GM23248 (cell line): ENCODE results near the gene TUBA3C. TPM values are rescaled to one million over a fixed set of nuclear protein-coding genes. Genes with fewer than 3 reads are reported as not detected.

ENCODE experiments used
- DNase-seq: peaks from one replicate; pipeline ENCODE4 v3.0.0-alpha.2; 2015
- H2AFZ ChIP-seq: fragments of 200-600 bp; sonication (generic); 2 replicates; pipeline ENCODE4 v1.6.1; 2016; ENCODE audit warnings: antibody characterized with exemption
- H3F3A ChIP-seq: fragments of 200-600 bp; sonication (generic); 2 replicates; pipeline ENCODE4 v1.6.1; 2016; ENCODE audit warnings: mild to moderate bottlenecking, antibody characterized with exemption, mixed run types; ENCODE audit not compliant: insufficient read depth
- H3K27ac ChIP-seq: fragments of 200-600 bp; sonication (generic); 2 replicates; pipeline ENCODE4 v1.5.1; 2016; ENCODE audit warnings: mild to moderate bottlenecking
- H3K27me3 ChIP-seq: fragments of 200-600 bp; sonication (generic); replicated peaks from 2 replicates; pipeline ENCODE4 v1.6.1; 2016; ENCODE audit warnings: mild to moderate bottlenecking; ENCODE audit not compliant: insufficient read depth
- H3K36me3 ChIP-seq: fragments of 200-600 bp; sonication (generic); 2 replicates; pipeline ENCODE4 v1.6.1; 2016; ENCODE audit warnings: low read depth, mild to moderate bottlenecking
- H3K4me1 ChIP-seq: fragments of 200-600 bp; sonication (generic); 2 replicates; pipeline ENCODE4 v1.6.1; 2016; ENCODE audit warnings: mild to moderate bottlenecking; ENCODE audit not compliant: insufficient read depth
- H3K4me2 ChIP-seq: fragments of 200-600 bp; sonication (generic); one replicate; pipeline ENCODE4 v1.6.1; 2016; ENCODE audit warnings: mild to moderate bottlenecking; ENCODE audit not compliant: unreplicated experiment
- H3K4me3 ChIP-seq: fragments of 200-600 bp; sonication (generic); 2 replicates; pipeline ENCODE4 v1.5.1; 2016; ENCODE audit warnings: mild to moderate bottlenecking
- H3K79me2 ChIP-seq: fragments of 200-600 bp; sonication (generic); 2 replicates; pipeline ENCODE4 v1.6.1; 2016; ENCODE audit warnings: mild to moderate bottlenecking; ENCODE audit not compliant: insufficient read depth
- H3K9ac ChIP-seq: fragments of 200-600 bp; sonication (generic); 2 replicates; pipeline ENCODE4 v1.6.1; 2016; ENCODE audit warnings: mild to moderate bottlenecking
- H3K9me2 ChIP-seq: fragments of 200-600 bp; sonication (generic); 2 replicates; pipeline ENCODE4 v1.6.1; 2016; ENCODE audit warnings: mixed run types, mild to moderate bottlenecking, moderate library complexity; ENCODE audit not compliant: insufficient read depth
- H3K9me3 ChIP-seq: fragments of 200-600 bp; sonication (generic); one replicate; pipeline ENCODE4 v1.6.1; 2017; ENCODE audit warnings: low read depth
- H4K20me1 ChIP-seq: fragments of 200-600 bp; sonication (generic); 2 replicates; pipeline ENCODE4 v1.6.0; 2016; ENCODE audit not compliant: insufficient read depth
- EZH2 ChIP-seq: fragments of 200-600 bp; sonication (generic); IDR thresholded peaks from 2 replicates; pipeline ENCODE4 v1.6.1; 2018; ENCODE audit warnings: antibody characterized with exemption, mild to moderate bottlenecking; ENCODE audit not compliant: insufficient read depth, poor library complexity, severe bottlenecking
- EZH2phosphoT487 ChIP-seq: fragments of 200-600 bp; sonication (generic); IDR thresholded peaks from 2 replicates; pipeline ENCODE4 v1.6.1; 2018; ENCODE audit warnings: antibody characterized with exemption, moderate library complexity, mild to moderate bottlenecking, low read depth; ENCODE audit not compliant: insufficient read depth
- WGBS, 2 experiments: methylation state at CpG; one replicate each; pipeline ENCODE4 v1.1.6; 2015 to 2017; ENCODE audit warnings: low lambda C conversion rate in 2 of 2, low coverage in 1 of 2; ENCODE audit errors: missing lambda C conversion rate in 2 of 2; 5-methylcytosine and 5-hydroxymethylcytosine counted together
- in situ Hi-C: fragments of 300-500 bp; cut with MboI; formaldehyde crosslinking; loops from 2 replicates; pipeline ENCODE4 v1.15.0; 2020
- polyA plus RNA-seq: library from polyadenylated mRNA; unstranded; fragments of >200 nt; fragmentation: Nextera tagmentation; extraction: Ambion mirVana; gene quantifications from 2 replicates; pipeline ENCODE4 v1.2.1, GENCODE V29; 2016
- total RNA-seq: library from RNA; depleted of rRNA; stranded (reverse); fragments of >200 nt; shearing (Covaris generic); gene quantifications from 2 replicates; pipeline ENCODE4 v1.2.3, GENCODE V29; 2014

Gene TUBA3C
- total and polyA plus RNA-seq, 2 experiments from 2014 or later = not detected

- 29 to 42% methylated on average over 15 to 16 of the region's 16 CpGs for WGBS, 2 experiments
- Histone ChIP-seq H2AFZ (no peak overlapping the region), H4K20me1 (no peaks in the 10 kb centered on the region), H3K36me3 (no peaks in the 10 kb centered on the region), H3F3A (no peaks in the 10 kb centered on the region), H3K79me2 (no peaks in the 10 kb centered on the region), H3K4me1 (no peaks in the 10 kb centered on the region), H3K4me2 (no peak overlapping the region), H3K9me2 (no peaks in the 10 kb centered on the region), H3K27me3 (no peaks in the 10 kb centered on the region), H3K4me3 (no peak overlapping the region), H3K9ac (no peak overlapping the region), H3K9me3 (no peaks in the 10 kb centered on the region), H3K27ac (no peak overlapping the region)
- in situ Hi-C loops = no loop called here
- TF ChIP-seq EZH2phosphoT487 (no peak), EZH2 (no peak)
- DNase-seq = no peak
These were observed 7.9 kb downstream of the TUBA3C start for GRCh38 chr13:19173752-19174151.

GRCh38 chr13:19172647-19173030 is 9.0 kb downstream of the TUBA3C start:
- no peak overlapping the region for H3K9ac ChIP-seq
- H3K9me2 ChIP-seq = no peaks in the 10 kb centered on the region
- no peaks in the 10 kb centered on the region for H3K79me2 ChIP-seq
- no peaks in the 10 kb centered on the region for H3K4me1 ChIP-seq
- H2AFZ ChIP-seq = no peak overlapping the region
- DNase-seq = no peak
- H3K36me3 ChIP-seq = no peaks in the 10 kb centered on the region
- H3K4me2 ChIP-seq = no peak overlapping the region
- no peaks in the 10 kb centered on the region for H3F3A ChIP-seq
- WGBS, 2 experiments = 16 to 23% methylated on average over 5 to 6 of the region's 6 CpGs
- TF ChIP-seq EZH2 (no peak), EZH2phosphoT487 (no peak)
- H3K27ac ChIP-seq = no peak overlapping the region
- H3K4me3 ChIP-seq = no peak overlapping the region
- no peaks in the 10 kb centered on the region for H3K9me3 ChIP-seq
- H3K27me3 ChIP-seq = no peaks in the 10 kb centered on the region
- in situ Hi-C loops = no loop called here
- H4K20me1 ChIP-seq = no peaks in the 10 kb centered on the region

DNA sequence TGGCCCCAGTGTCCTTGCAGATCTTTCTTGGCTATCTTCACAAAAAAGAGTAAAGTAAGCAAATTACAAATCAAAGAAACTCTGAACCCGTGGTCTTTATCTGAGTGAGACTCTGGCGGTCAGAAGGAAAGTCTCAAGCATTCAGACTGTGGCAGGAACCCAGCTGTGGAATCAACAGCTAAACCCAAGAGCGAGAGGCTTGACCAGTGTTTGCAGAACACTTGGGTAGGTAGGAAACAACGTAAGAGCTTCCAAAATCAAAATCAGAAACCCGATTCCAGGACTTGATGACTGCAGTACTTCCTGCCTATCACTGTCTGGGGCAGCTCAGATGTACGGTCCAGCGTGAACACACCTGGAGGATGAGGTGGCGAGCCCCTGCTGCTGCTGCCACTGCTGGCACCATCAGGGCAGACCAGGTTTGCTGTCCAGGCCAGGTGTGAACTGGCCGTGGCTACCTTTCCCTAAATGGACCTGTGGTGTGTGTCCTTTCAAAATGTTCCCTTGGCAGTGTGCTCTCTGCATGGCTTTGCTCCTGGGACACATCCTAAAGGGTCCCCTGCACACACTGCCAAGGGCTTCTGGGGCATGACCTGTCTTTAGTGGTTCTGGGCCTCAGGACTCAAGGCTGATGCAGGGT is 9.5 kb downstream of the TUBA3C start:
- H4K20me1 ChIP-seq = no peaks in the 10 kb centered on the region
- H2AFZ ChIP-seq = no peak overlapping the region
- H3K4me1 ChIP-seq = no peaks in the 10 kb centered on the region
- 19 to 23% methylated on average over 9 of the region's 9 CpGs for WGBS, 2 experiments
- no peaks in the 10 kb centered on the region for H3F3A ChIP-seq
- no peak for DNase-seq
- H3K27ac ChIP-seq = no peak overlapping the region
- no peaks in the 10 kb centered on the region for H3K9me2 ChIP-seq
- H3K9me3 ChIP-seq = no peaks in the 10 kb centered on the region
- no peaks in the 10 kb centered on the region for H3K36me3 ChIP-seq
- in situ Hi-C loops = no loop called here
- no peaks in the 10 kb centered on the region for H3K27me3 ChIP-seq
- TF ChIP-seq EZH2phosphoT487 (no peak), EZH2 (no peak)
- no peaks in the 10 kb centered on the region for H3K79me2 ChIP-seq
- H3K4me3 ChIP-seq = no peak overlapping the region
- H3K9ac ChIP-seq = no peak overlapping the region
- no peak overlapping the region for H3K4me2 ChIP-seq

DNA sequence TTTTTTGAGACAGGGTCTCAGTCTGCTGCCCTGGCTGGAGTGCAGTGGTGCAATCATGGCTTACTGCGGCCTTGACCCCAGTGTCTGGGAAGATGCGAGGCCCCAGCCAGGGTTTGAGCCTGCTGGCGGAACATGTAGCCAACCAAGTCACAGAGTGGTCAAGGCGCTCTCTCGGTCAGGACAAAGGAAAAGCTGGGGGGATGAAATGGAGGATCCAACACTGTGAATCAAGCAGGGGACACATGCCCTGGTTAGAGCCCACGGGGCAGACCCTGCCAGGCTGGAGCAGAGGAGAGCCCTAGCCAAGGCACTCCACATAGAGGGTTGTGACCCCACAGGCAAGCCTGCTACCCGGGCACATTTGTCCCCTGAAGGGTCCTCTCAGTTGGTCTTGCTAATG is 10.1 kb downstream of the TUBA3C start:
- Histone ChIP-seq H4K20me1 (no peaks in the 10 kb centered on the region), H3K36me3 (no peaks in the 10 kb centered on the region), H3K4me2 (no peak overlapping the region), H2AFZ (no peak overlapping the region), H3K27me3 (no peaks in the 10 kb centered on the region), H3K9ac (no peak overlapping the region), H3K79me2 (no peaks in the 10 kb centered on the region), H3K9me3 (no peaks in the 10 kb centered on the region), H3K4me3 (no peak overlapping the region), H3K9me2 (no peaks in the 10 kb centered on the region), H3K27ac (no peak overlapping the region), H3K4me1 (no peaks in the 10 kb centered on the region), H3F3A (no peaks in the 10 kb centered on the region)
- WGBS, 2 experiments = 40 to 55% methylated on average over 7 of the region's 7 CpGs
- TF ChIP-seq EZH2 = no peak
- TF ChIP-seq EZH2phosphoT487 = no peak
- in situ Hi-C loops = no loop called here
- no peak for DNase-seq

GRCh38 chr13:19169991-19170390 is 11.6 kb downstream of the TUBA3C start:
- Histone ChIP-seq H3K4me1 (no peaks in the 10 kb centered on the region), H3K27me3 (no peaks in the 10 kb centered on the region), H3K36me3 (no peaks in the 10 kb centered on the region), H3K9me3 (no peaks in the 10 kb centered on the region), H3K4me3 (no peak overlapping the region), H3K4me2 (no peak overlapping the region), H3K27ac (no peak overlapping the region), H3K9ac (no peak overlapping the region), H2AFZ (no peak overlapping the region), H3K9me2 (no peaks in the 10 kb centered on the region), H3F3A (no peaks in the 10 kb centered on the region), H4K20me1 (no peaks in the 10 kb centered on the region), H3K79me2 (no peaks in the 10 kb centered on the region)
- no peak for TF ChIP-seq EZH2
- TF ChIP-seq EZH2phosphoT487 = no peak
- WGBS, 2 experiments = 8 to 16% methylated on average over 4 of the region's 4 CpGs
- in situ Hi-C loops = no loop called here
- DNase-seq = no peak
